Heart left ventricle (tissue), 13 donors: ENCODE data around the gene DTNA.

Experiments used
- CTCF ChIP-seq, 12 donors: fragments of 200-600 bp; sonication (generic) in 4 of 12; IDR thresholded peaks; one replicate each; pipeline versions ENCODE4 v1.5.0 to v1.8.0; 2018 to 2022; ENCODE audit warnings: antibody characterized with exemption in 12 of 12, mild to moderate bottlenecking in 5 of 12
- POLR2A ChIP-seq, 2 donors: fragments of 450-650 bp; IDR thresholded peaks; one replicate each; pipeline ENCODE4 v1.6.1; 2017; ENCODE audit warnings: antibody characterized with exemption in 2 of 2, mild to moderate bottlenecking in 2 of 2, moderate library complexity in 2 of 2
- donor health status: ischemic (EF 13 %, LVEDD 7.1; RV severe dilation, severe dysfunction).
- donor health status: DM: no; HTN: yes; CAD: no.
- donor health status: DM: no; HTN: no; CAD: no.
- donor health status: ischemic (EF 25% LVEDD 6.9; RV normal size, moderate dysfunction).
- donor health status: ischemic (EF 25% LVEDD 5.7; RV mildly dilated, moderate dysfunction).
- donor health status: ischemic (EF 35%, LVEDD 5.7; RV mildly dilated, moderate dysfunction).
- donor health status: nonischemic (EF 11% LVEDD 7.7; RV severe dilation, severe dysfunction).
- donor health status: DM: yes; HTN: yes; CAD: no.
- donor health status: PGD.
- donor health status: ischemic (EF 29% LVEDD 5.4; RV normal size, mild dysfunction).
- donor health status: nonischemic (EF 23%, LVEDD 6.1; RV moderate dilation, normal function).

GRCh38 chr18:34835466-34835865 is 125.4 kb downstream of the DTNA start:
- no peak for TF ChIP-seq CTCF (IDR thresholded peaks at IDR 0.05)
- no peak for TF ChIP-seq POLR2A (IDR thresholded peaks at IDR 0.05)
